Panc1 (cell line): ENCODE results near the gene METTL26.

Experiments used
- CTCF ChIP-seq: fragments of 450-650 bp; IDR thresholded peaks from 2 replicates; pipeline ENCODE4 v1.5.1; 2017; ENCODE audit warnings: mild to moderate bottlenecking
- POLR2AphosphoS5 ChIP-seq: IDR thresholded peaks from 2 replicates; pipeline ENCODE4 v1.6.1; 2012; ENCODE audit warnings: mild to moderate bottlenecking, low read depth, low read length, moderate library complexity
- REST ChIP-seq, 2 experiments: IDR thresholded peaks; 2 replicates each; pipeline ENCODE4 v1.6.1; 2011 to 2012; ENCODE audit warnings: low read depth in 2 of 2, control low read depth in 1 of 2, low read length in 1 of 2, mild to moderate bottlenecking in 1 of 2, moderate library complexity in 1 of 2; ENCODE audit not compliant: insufficient read depth in 1 of 2
- SIN3A ChIP-seq: IDR thresholded peaks from 2 replicates; pipeline ENCODE4 v1.6.1; 2012; ENCODE audit warnings: low read depth, mild to moderate bottlenecking, low read length, moderate library complexity, borderline replicate concordance; ENCODE audit not compliant: insufficient read depth
- TCF7L2 ChIP-seq: IDR thresholded peaks from 2 replicates; pipeline ENCODE4 v1.6.1; 2011; ENCODE audit warnings: mild to moderate bottlenecking, low read depth, low read length, inconsistent platforms

GRCh38 chr16:609316-609715 is 26.8 kb downstream of the METTL26 start:
- no peak for TF ChIP-seq CTCF
- TF ChIP-seq REST (IDR thresholded peaks at IDR 0.05; ENCODE audit: insufficient read depth in 1 of 2, low read depth in 2 of 2, low read length in 1 of 2) = no peak
- TF ChIP-seq POLR2AphosphoS5 = no peak
- no peak for TF ChIP-seq TCF7L2
- TF ChIP-seq SIN3A = no peak
